HepG2 (cell line): ENCODE data around the gene PGPEP1. TPM values are rescaled to one million over a fixed set of nuclear protein-coding genes. Genes with fewer than 3 reads are reported as not detected.

Experiments used
- CREM ChIP-seq, 2 experiments: sonication (generic) in 1 of 2; formaldehyde crosslinking in 1 of 2; IDR thresholded peaks; 2 replicates each; pipeline versions ENCODE4 v1.4.0 to v1.6.1; 2016 to 2020; ENCODE audit warnings: antibody characterized with exemption in 1 of 2, mild to moderate bottlenecking in 1 of 2, missing genetic modification reagents in 1 of 2
- HES4 ChIP-seq: sonication (generic); formaldehyde crosslinking; IDR thresholded peaks from 2 replicates; pipeline ENCODE4 v1.9.0; 2021; ENCODE audit warnings: mild to moderate bottlenecking, missing genetic modification reagents, borderline replicate concordance
- KDM5A ChIP-seq: fragments of 200-600 bp; sonication (generic); IDR thresholded peaks from 2 replicates; pipeline ENCODE4 v1.7.0; 2018; ENCODE audit warnings: antibody characterized with exemption, mild to moderate bottlenecking, low read length, borderline replicate concordance
- KLF13 ChIP-seq: sonication (generic); formaldehyde crosslinking; IDR thresholded peaks from 2 replicates; pipeline ENCODE4 v1.4.0; 2020; ENCODE audit warnings: mild to moderate bottlenecking, missing genetic modification reagents
- MED1 ChIP-seq: sonication (generic); formaldehyde crosslinking; IDR thresholded peaks from 2 replicates; pipeline ENCODE4 v1.4.0; 2020; ENCODE audit warnings: missing genetic modification reagents
- MEIS1 ChIP-seq: sonication (generic); formaldehyde crosslinking; IDR thresholded peaks from 2 replicates; pipeline ENCODE4 v1.9.0; 2021; ENCODE audit warnings: mild to moderate bottlenecking, missing genetic modification reagents, moderate library complexity, borderline replicate concordance
- NFIC ChIP-seq: IDR thresholded peaks from 2 replicates; pipeline ENCODE4 v1.6.1; 2012; ENCODE audit warnings: mild to moderate bottlenecking, low read length, inconsistent platforms
- PAF1 ChIP-seq: IDR thresholded peaks from 2 replicates; pipeline ENCODE4 v1.6.1; 2016; ENCODE audit warnings: missing genetic modification reagents, missing compliant biosample characterization
- PLSCR1 ChIP-seq: sonication (generic); formaldehyde crosslinking; IDR thresholded peaks from 2 replicates; pipeline ENCODE4 v1.5.0; 2020; ENCODE audit warnings: missing genetic modification reagents, mild to moderate bottlenecking, borderline replicate concordance
- ZBTB7B ChIP-seq: sonication (generic); formaldehyde crosslinking; IDR thresholded peaks from 2 replicates; pipeline ENCODE4 v1.4.0; 2020; ENCODE audit warnings: missing genetic modification reagents
- ZNF12 ChIP-seq: sonication (generic); formaldehyde crosslinking; IDR thresholded peaks from 2 replicates; pipeline ENCODE4 v1.5.0; 2020; ENCODE audit warnings: missing genetic modification reagents
- ZNF274 ChIP-seq: sonication (generic); formaldehyde crosslinking; IDR thresholded peaks from 2 replicates; pipeline ENCODE4 v1.5.1; 2020; ENCODE audit warnings: mild to moderate bottlenecking, missing genetic modification reagents
- ZNF367 ChIP-seq: sonication (generic); formaldehyde crosslinking; IDR thresholded peaks from 2 replicates; pipeline ENCODE4 v1.4.0; 2020; ENCODE audit warnings: missing genetic modification reagents, borderline replicate concordance
- ZNF382 ChIP-seq: sonication (generic); formaldehyde crosslinking; IDR thresholded peaks from 2 replicates; pipeline ENCODE4 v1.5.0; 2020; ENCODE audit warnings: missing genetic modification reagents, mild to moderate bottlenecking, borderline replicate concordance
- ZNF451 ChIP-seq: sonication (generic); formaldehyde crosslinking; IDR thresholded peaks from 2 replicates; pipeline ENCODE4 v1.5.0; 2020; ENCODE audit warnings: mild to moderate bottlenecking, missing genetic modification reagents
- ZNF460 ChIP-seq: sonication (generic); formaldehyde crosslinking; IDR thresholded peaks from 2 replicates; pipeline ENCODE4 v1.5.1; 2020; ENCODE audit warnings: missing genetic modification reagents, mild to moderate bottlenecking, borderline replicate concordance
- ZNF782 ChIP-seq: sonication (generic); formaldehyde crosslinking; IDR thresholded peaks from 2 replicates; pipeline ENCODE4 v1.4.0; 2020; ENCODE audit warnings: missing genetic modification reagents, mild to moderate bottlenecking, borderline replicate concordance
- ZXDC ChIP-seq: sonication (generic); formaldehyde crosslinking; IDR thresholded peaks from 2 replicates; pipeline ENCODE4 v1.5.0; 2020; ENCODE audit warnings: mild to moderate bottlenecking, missing genetic modification reagents
- polyA plus RNA-seq, 8 experiments: library from polyadenylated mRNA; depleted of rRNA in 3 of 8; stranded (reverse) in 7 of 8; unstranded in 1 of 8; fragments of >200 nt; fragmentation: Illumina TruSeq in 4 of 8; extraction: Trizol in 4 of 8; gene quantifications; 2 replicates each; pipeline versions ENCODE4 v1.2.1 to v1.2.3, GENCODE V29; 2011 to 2016; ENCODE audit warnings: low read depth in 4 of 8, missing spikeins in 1 of 8, mixed read lengths in 1 of 8; ENCODE audit not compliant: insufficient read depth in 1 of 8
- total RNA-seq, 5 experiments: library from RNA; depleted of rRNA; stranded (reverse); fragments of >200 nt; fragmentation: Illumina TruSeq; extraction: Trizol; gene quantifications; 2 replicates each; pipeline ENCODE4 v1.2.3, GENCODE V29; 2016; ENCODE audit warnings: low read depth in 1 of 5
- TF ChIP-seq, protein P1 (sequence below): sonication (generic); formaldehyde crosslinking; IDR thresholded peaks from 2 replicates; pipeline ENCODE4 v1.9.0; 2022; ENCODE audit warnings: low read depth, missing genetic modification reagents
- TF ChIP-seq, protein P2 (sequence below): sonication (generic); formaldehyde crosslinking; conservative IDR thresholded peaks from 2 replicates; pipeline ENCODE4 v1.4.0; 2020; ENCODE audit warnings: missing genetic modification reagents
- TF ChIP-seq, protein P3 (sequence below): IDR thresholded peaks from 2 replicates; pipeline ENCODE4 v1.6.1; 2016; ENCODE audit warnings: low read depth

Gene PGPEP1
- total and polyA plus RNA-seq, 2 of the 13 experiments (the other 11 are each of a cell fraction or from before 2014, with no cell fraction given) = 53.1 to 56.6 TPM

GRCh38 chr19:18373892-18374629 is 33.7 kb downstream of the PGPEP1 start (continued):
- TF ChIP-seq ZNF460 (peak; percentile 63; the same call in 1 of the 2 replicates), ZNF782 (no peak), ZBTB7B (peak; percentile 97), NFIC (peak; percentile 46; the same call in 1 of the 2 replicates), ZNF12 (CRISPR knock-in tag) (peak; percentile 54; the same call in 1 of the 2 replicates), ZNF382 (CRISPR knock-in tag) (no peak), KLF13 (CRISPR knock-in tag) (no peak), ZXDC (CRISPR knock-in tag) (peak; percentile 82; the same call in 1 of the 2 replicates), HES4 (CRISPR knock-in tag) (no peak), ZNF367 (CRISPR knock-in tag) (no peak), MED1 (CRISPR knock-in tag) (peak; percentile 99), ZNF274 (no peak), MEIS1 (CRISPR knock-in tag) (0 out of 2 replicates have a peak, but pooled peaks have one; percentile 64), PAF1 (CRISPR knock-in tag) (no peak), PLSCR1 (CRISPR knock-in tag) (no peak), ZNF451 (peak; percentile 88; the same call in 1 of the 2 replicates), KDM5A (0 out of 2 replicates have a peak, but pooled peaks have one; percentile 27), CREM (IDR thresholded peaks at IDR 0.05) (peak; percentile 74), CREM (CRISPR knock-in tag; IDR thresholded peaks at IDR 0.05) (no peak)
- TF ChIP-seq, protein P1, sequence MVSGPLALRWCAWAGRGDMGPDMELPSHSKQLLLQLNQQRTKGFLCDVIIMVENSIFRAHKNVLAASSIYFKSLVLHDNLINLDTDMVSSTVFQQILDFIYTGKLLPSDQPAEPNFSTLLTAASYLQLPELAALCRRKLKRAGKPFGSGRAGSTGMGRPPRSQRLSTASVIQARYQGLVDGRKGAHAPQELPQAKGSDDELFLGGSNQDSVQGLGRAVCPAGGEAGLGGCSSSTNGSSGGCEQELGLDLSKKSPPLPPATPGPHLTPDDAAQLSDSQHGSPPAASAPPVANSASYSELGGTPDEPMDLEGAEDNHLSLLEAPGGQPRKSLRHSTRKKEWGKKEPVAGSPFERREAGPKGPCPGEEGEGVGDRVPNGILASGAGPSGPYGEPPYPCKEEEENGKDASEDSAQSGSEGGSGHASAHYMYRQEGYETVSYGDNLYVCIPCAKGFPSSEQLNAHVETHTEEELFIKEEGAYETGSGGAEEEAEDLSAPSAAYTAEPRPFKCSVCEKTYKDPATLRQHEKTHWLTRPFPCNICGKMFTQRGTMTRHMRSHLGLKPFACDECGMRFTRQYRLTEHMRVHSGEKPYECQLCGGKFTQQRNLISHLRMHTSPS (CRISPR knock-in tag) = no peak
- TF ChIP-seq, protein P2, sequence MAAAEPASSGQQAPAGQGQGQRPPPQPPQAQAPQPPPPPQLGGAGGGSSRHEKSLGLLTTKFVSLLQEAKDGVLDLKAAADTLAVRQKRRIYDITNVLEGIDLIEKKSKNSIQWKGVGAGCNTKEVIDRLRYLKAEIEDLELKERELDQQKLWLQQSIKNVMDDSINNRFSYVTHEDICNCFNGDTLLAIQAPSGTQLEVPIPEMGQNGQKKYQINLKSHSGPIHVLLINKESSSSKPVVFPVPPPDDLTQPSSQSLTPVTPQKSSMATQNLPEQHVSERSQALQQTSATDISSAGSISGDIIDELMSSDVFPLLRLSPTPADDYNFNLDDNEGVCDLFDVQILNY (CRISPR knock-in tag) = no peak
- TF ChIP-seq, protein P3, sequence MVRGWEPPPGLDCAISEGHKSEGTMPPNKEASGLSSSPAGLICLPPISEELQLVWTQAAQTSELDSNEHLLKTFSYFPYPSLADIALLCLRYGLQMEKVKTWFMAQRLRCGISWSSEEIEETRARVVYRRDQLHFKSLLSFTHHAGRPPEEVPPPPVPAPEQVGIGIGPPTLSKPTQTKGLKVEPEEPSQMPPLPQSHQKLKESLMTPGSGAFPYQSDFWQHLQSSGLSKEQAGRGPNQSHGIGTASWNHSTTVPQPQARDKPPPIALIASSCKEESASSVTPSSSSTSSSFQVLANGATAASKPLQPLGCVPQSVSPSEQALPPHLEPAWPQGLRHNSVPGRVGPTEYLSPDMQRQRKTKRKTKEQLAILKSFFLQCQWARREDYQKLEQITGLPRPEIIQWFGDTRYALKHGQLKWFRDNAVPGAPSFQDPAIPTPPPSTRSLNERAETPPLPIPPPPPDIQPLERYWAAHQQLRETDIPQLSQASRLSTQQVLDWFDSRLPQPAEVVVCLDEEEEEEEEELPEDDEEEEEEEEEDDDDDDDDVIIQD (CRISPR knock-in tag) = no peak
